Fibroblast of the aortic adventitia (primary cell): Measurements from ENCODE around the gene MYMX. TPM values are rescaled to one million over a fixed set of nuclear protein-coding genes. Genes with fewer than 3 reads are reported as not detected.

ENCODE experiments used
- DNase-seq: peaks from one replicate; pipeline ENCODE4 v3.0.0-alpha.2; 2010; ENCODE audit warnings: low read depth
- H3K4me3 ChIP-seq: 2 replicates; pipeline ENCODE4 v1.5.1; 2011; ENCODE audit warnings: low read depth, mild to moderate bottlenecking, control low read depth, low read length, moderate library complexity
- total RNA-seq: library from RNA; depleted of rRNA; stranded (reverse); fragments of >200 nt; gene quantifications from 2 replicates; pipeline ENCODE4 v1.2.3, GENCODE V29; 2012; ENCODE audit warnings: low replicate concordance
- TF ChIP-seq, protein P1 (sequence below): IDR thresholded peaks from 2 replicates; pipeline ENCODE4 v1.5.1; 2011; ENCODE audit warnings: mild to moderate bottlenecking, low read length, control low read depth, inconsistent platforms; ENCODE audit not compliant: insufficient read depth

MYMX gene
- total RNA-seq, 1 donor: not detected

GRCh38 chr6:44176130-44176761 is 40.5 kb upstream of the MYMX start:
- no peak for DNase-seq
- H3K4me3 ChIP-seq: no peak overlapping the region
- TF ChIP-seq, protein P1, sequence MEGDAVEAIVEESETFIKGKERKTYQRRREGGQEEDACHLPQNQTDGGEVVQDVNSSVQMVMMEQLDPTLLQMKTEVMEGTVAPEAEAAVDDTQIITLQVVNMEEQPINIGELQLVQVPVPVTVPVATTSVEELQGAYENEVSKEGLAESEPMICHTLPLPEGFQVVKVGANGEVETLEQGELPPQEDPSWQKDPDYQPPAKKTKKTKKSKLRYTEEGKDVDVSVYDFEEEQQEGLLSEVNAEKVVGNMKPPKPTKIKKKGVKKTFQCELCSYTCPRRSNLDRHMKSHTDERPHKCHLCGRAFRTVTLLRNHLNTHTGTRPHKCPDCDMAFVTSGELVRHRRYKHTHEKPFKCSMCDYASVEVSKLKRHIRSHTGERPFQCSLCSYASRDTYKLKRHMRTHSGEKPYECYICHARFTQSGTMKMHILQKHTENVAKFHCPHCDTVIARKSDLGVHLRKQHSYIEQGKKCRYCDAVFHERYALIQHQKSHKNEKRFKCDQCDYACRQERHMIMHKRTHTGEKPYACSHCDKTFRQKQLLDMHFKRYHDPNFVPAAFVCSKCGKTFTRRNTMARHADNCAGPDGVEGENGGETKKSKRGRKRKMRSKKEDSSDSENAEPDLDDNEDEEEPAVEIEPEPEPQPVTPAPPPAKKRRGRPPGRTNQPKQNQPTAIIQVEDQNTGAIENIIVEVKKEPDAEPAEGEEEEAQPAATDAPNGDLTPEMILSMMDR: no peak

GRCh38 chr6:44176762-44177509 is 39.8 kb upstream of the MYMX start:
- TF ChIP-seq, protein P1: no peak
- no peak overlapping the region for H3K4me3 ChIP-seq

DNA sequence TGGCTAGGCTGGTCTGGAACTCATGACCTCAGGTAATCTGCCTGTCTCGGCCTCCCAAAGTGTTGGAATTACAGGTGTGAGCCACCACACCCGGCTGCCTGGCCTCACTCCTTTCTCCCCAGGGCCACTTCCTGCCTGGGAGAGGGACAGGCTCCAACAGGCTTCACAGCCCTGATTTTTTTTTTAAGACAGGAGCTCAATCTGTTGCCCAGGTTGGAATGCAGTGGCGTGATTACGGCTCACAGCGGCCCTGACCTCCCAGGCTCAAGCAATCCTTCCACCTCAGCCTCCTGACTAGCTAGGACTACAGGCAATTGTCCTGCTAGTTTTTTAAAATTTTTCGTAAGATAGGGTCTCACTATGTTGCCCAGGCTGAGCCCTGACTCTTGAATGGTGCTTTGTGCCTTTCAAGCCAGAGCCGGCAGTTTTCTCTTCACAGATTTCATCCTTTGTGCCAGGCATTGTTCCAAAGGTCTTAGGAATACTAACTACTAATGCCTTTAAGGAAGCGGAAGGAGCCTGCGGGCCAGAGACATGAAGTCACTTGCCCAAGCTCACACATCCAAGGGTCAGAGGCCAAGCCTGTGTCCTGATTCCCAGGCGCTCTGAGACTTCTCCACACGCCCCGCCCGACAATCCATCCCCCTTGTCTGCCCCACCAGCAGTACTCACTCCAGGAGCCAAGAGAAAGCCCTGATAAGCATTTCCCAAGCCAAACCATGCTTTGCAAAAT is 38.9 kb upstream of the MYMX start:
- DNase-seq: peak; percentile 98
- no peak overlapping the region for H3K4me3 ChIP-seq

More at GRCh38 chr6:44176762-44177509, 39.8 kb upstream of the MYMX start:
- DNase-seq: no peak

GRCh38 chr6:44178424-44179071 is 38.2 kb upstream of the MYMX start:
- TF ChIP-seq, protein P1: no peak
- H3K4me3 ChIP-seq: no peak overlapping the region
- DNase-seq: no peak

More for the DNA sequence above, 38.9 kb upstream of the MYMX start:
- TF ChIP-seq, protein P1: no peak

DNA sequence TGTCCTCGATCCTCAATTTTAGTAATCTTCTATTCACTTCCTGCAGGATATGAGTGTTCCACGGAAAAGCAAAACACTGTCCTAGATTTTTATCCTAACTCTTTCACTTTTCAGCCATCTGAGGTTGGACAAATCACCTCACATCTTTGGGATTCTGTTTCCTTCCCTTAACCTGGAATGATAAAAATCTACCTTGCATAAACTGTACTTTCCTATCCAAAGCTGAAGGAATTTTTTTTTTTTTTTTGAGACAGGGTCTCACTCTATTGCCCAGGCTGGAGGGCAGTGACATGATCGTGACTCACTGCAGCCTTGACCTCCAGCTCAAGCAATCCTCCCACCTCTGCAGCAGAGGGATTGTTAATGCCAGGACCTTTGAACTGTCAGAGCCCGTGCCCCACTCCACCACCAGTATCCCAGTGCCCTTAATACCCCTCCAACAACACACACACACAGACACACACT is 37.6 kb upstream of the MYMX start:
- DNase-seq: no peak
- TF ChIP-seq, protein P1: no peak
- H3K4me3 ChIP-seq: no peak overlapping the region

GRCh38 chr6:44179648-44180047 is 37.1 kb upstream of the MYMX start:
- TF ChIP-seq, protein P1: no peak
- no peak overlapping the region for H3K4me3 ChIP-seq
- no peak for DNase-seq
